Prostate gland (tissue), 2 donors: ENCODE data around the gene MMP25.

Source experiments
- CTCF ChIP-seq, 4 experiments: fragments of 200-600 bp in 2 of 4; fragments of 450-650 bp in 2 of 4; sonication (generic) in 2 of 4; IDR thresholded peaks; 1 replicate in 3 of 4; 2 replicates in 1 of 4; pipeline ENCODE4 v1.5.1; 2016 to 2019; ENCODE audit warnings: antibody characterized with exemption in 4 of 4, mild to moderate bottlenecking in 2 of 4, moderate library complexity in 2 of 4
- POLR2AphosphoS5 ChIP-seq: sonication (generic); formaldehyde crosslinking; IDR thresholded peaks from one replicate; pipeline ENCODE4 v1.6.1; 2017; ENCODE audit warnings: antibody characterized with exemption

DNA sequence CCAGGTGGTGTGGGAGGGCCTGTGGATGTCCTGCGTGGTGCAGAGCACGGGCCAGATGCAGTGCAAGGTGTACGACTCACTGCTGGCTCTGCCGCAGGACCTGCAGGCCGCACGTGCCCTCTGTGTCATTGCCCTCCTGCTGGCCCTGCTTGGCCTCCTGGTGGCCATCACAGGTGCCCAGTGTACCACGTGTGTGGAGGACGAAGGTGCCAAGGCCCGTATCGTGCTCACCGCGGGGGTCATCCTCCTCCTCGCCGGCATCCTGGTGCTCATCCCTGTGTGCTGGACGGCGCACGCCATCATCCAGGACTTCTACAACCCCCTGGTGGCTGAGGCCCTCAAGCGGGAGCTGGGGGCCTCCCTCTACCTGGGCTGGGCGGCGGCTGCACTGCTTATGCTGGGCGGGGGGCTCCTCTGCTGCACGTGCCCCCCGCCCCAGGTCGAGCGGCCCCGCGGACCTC, 32.8 kb upstream of the MMP25 start:
- TF ChIP-seq CTCF (IDR thresholded peaks at IDR 0.05) = no peak
- TF ChIP-seq POLR2AphosphoS5 = no peak
